Measurements from ENCODE around the gene CD226.

DNA sequence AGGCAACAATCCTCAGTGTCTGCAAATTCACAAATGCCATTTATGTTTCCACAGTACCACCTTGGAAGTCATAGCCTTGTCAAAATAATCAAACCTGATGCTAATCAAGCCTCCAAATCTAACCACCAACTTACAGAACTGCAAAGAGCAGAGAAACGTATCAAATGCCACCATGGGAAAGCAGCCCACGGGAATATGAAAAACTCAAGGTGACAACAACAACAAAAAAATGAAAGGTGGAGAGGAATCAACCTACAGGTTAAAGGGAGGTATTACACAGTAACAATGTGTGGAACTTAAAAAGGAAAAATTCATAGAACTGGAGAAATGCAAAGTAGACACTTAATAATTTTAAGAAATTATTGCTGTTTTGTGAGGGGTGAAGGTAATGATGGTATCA is 46.7 kb downstream of the CD226 start:
- TF ChIP-seq CTCF (IDR thresholded peaks at IDR 0.05) = peak; percentile 11
- TF ChIP-seq EZH2 (IDR thresholded peaks at IDR 0.05) = no peak
